ENCODE results near the gene CSHL1.

DNA sequence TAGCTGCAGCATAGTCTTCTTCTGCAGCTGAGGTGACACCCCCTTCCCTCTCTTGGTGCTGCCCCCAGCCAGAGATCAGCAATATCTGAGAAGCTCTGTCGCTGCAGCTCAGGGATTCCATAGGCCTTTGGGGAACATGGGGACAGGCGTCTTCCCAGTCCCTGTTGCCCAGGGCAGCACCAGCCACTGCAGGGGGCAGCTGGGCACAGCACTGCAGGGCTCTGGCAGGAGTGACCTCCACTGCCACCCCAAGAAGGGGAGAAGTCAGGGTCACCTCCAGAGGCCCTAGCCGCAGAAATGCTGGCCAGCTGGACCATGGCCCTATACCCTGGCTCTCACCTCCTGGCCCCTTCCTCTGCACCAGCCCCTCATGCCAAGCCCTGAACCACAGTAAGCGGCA lies 44.7 kb upstream of the CSHL1 start:
- TF ChIP-seq, protein P1, sequence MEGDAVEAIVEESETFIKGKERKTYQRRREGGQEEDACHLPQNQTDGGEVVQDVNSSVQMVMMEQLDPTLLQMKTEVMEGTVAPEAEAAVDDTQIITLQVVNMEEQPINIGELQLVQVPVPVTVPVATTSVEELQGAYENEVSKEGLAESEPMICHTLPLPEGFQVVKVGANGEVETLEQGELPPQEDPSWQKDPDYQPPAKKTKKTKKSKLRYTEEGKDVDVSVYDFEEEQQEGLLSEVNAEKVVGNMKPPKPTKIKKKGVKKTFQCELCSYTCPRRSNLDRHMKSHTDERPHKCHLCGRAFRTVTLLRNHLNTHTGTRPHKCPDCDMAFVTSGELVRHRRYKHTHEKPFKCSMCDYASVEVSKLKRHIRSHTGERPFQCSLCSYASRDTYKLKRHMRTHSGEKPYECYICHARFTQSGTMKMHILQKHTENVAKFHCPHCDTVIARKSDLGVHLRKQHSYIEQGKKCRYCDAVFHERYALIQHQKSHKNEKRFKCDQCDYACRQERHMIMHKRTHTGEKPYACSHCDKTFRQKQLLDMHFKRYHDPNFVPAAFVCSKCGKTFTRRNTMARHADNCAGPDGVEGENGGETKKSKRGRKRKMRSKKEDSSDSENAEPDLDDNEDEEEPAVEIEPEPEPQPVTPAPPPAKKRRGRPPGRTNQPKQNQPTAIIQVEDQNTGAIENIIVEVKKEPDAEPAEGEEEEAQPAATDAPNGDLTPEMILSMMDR (conservative IDR thresholded peaks at IDR 0.05 in 1 of 2, IDR thresholded peaks at IDR 0.05 in 1 of 2; ENCODE audit: extremely low read depth in 1 of 2, insufficient read depth in 1 of 2, low read depth in 1 of 2, low read length in 2 of 2), result no peak
- TF ChIP-seq EZH2 (IDR thresholded peaks at IDR 0.05; ENCODE audit: borderline replicate concordance, low read length), result no peak
